Hepatocyte (in vitro differentiated cells): ENCODE data around the gene SLC25A10. TPM values are rescaled to one million over a fixed set of nuclear protein-coding genes. Genes with fewer than 3 reads are reported as not detected.

ENCODE experiments used
- DNase-seq: peaks from one replicate; pipeline ENCODE4 v3.0.0-alpha.2; 2016; ENCODE audit warnings: low spot score
- H2AFZ ChIP-seq: fragments of 200-600 bp; sonication (generic); 2 replicates; pipeline ENCODE4 v1.6.0; 2016; ENCODE audit warnings: antibody characterized with exemption, mild to moderate bottlenecking
- H3K27ac ChIP-seq: fragments of 200-600 bp; sonication (generic); 2 replicates; pipeline ENCODE4 v1.5.1; 2016; ENCODE audit warnings: mild to moderate bottlenecking
- H3K27me3 ChIP-seq: fragments of 200-600 bp; sonication (generic); 2 replicates; pipeline ENCODE4 v1.6.1; 2016
- H3K36me3 ChIP-seq: fragments of 200-600 bp; sonication (generic); replicated peaks from 2 replicates; pipeline ENCODE4 v1.5.1; 2016; ENCODE audit warnings: low read depth; ENCODE audit not compliant: insufficient read depth
- H3K4me1 ChIP-seq: fragments of 200-600 bp; sonication (generic); 2 replicates; pipeline ENCODE4 v1.5.1; 2016; ENCODE audit warnings: mild to moderate bottlenecking, moderate library complexity; ENCODE audit not compliant: insufficient read depth
- H3K4me2 ChIP-seq: fragments of 200-600 bp; sonication (generic); 2 replicates; pipeline ENCODE4 v1.6.0; 2016
- H3K4me3 ChIP-seq: fragments of 200-600 bp; sonication (generic); 2 replicates; pipeline ENCODE4 v1.5.1; 2016; ENCODE audit warnings: mild to moderate bottlenecking
- H3K79me2 ChIP-seq: fragments of 200-600 bp; sonication (generic); 2 replicates; pipeline ENCODE4 v1.6.0; 2017; ENCODE audit warnings: mild to moderate bottlenecking
- H3K9me2 ChIP-seq: fragments of 200-600 bp; sonication (generic); replicated peaks from 2 replicates; pipeline ENCODE4 v1.6.0; 2017; ENCODE audit warnings: mild to moderate bottlenecking; ENCODE audit not compliant: insufficient read depth
- H3K9me3 ChIP-seq: fragments of 200-600 bp; sonication (generic); 2 replicates; pipeline ENCODE4 v1.5.1; 2016; ENCODE audit warnings: low read depth, mild to moderate bottlenecking
- H4K20me1 ChIP-seq: fragments of 200-600 bp; sonication (generic); 2 replicates; pipeline ENCODE4 v1.6.0; 2016; ENCODE audit warnings: mild to moderate bottlenecking; ENCODE audit not compliant: insufficient read depth, poor library complexity, severe bottlenecking
- EZH2 ChIP-seq: fragments of 200-600 bp; sonication (generic); IDR thresholded peaks from 2 replicates; pipeline ENCODE4 v1.6.1; 2016; ENCODE audit warnings: antibody characterized with exemption, mild to moderate bottlenecking, borderline replicate concordance
- EZH2phosphoT487 ChIP-seq: fragments of 200-600 bp; sonication (generic); IDR thresholded peaks from one replicate; pipeline ENCODE4 v1.6.1; 2018; ENCODE audit warnings: antibody characterized with exemption, mild to moderate bottlenecking, low read depth, moderate library complexity; ENCODE audit not compliant: unreplicated experiment, severe bottlenecking
- WGBS: methylation state at CpG from one replicate; pipeline ENCODE4 v1.1.6; 2016; ENCODE audit warnings: low lambda C conversion rate; ENCODE audit errors: missing lambda C conversion rate; 5-methylcytosine and 5-hydroxymethylcytosine counted together
- microRNA-seq: library from miRNA; unstranded; fragments of <30 nt; microRNA quantifications from one replicate; pipeline ENCODE4, GENCODE V29; 2017
- polyA plus RNA-seq: library from polyadenylated mRNA; unstranded; fragments of >200 nt; fragmentation: Nextera tagmentation; extraction: Ambion mirVana; gene quantifications from 2 replicates; pipeline ENCODE4 v1.2.1, GENCODE V29; 2016
- small RNA-seq: library from RNA; depleted of rRNA; stranded (forward); fragments of <200 nt; gene quantifications from one replicate; pipeline ENCODE3, GENCODE V24; 2014
- total RNA-seq: library from RNA; depleted of rRNA; stranded (reverse); fragments of >200 nt; gene quantifications from 2 replicates; pipeline ENCODE4 v1.2.3, GENCODE V29; 2014
- TF ChIP-seq, protein P1 (sequence below): fragments of 200-600 bp; sonication (generic); IDR thresholded peaks from 2 replicates; pipeline ENCODE4 v1.5.1; 2016; ENCODE audit warnings: antibody characterized with exemption, mild to moderate bottlenecking; ENCODE audit not compliant: poor library complexity

The SLC25A10 gene
- total and polyA plus RNA-seq, 2 experiments from 2014 or later, result 31.3 to 53.2 TPM

DNA sequence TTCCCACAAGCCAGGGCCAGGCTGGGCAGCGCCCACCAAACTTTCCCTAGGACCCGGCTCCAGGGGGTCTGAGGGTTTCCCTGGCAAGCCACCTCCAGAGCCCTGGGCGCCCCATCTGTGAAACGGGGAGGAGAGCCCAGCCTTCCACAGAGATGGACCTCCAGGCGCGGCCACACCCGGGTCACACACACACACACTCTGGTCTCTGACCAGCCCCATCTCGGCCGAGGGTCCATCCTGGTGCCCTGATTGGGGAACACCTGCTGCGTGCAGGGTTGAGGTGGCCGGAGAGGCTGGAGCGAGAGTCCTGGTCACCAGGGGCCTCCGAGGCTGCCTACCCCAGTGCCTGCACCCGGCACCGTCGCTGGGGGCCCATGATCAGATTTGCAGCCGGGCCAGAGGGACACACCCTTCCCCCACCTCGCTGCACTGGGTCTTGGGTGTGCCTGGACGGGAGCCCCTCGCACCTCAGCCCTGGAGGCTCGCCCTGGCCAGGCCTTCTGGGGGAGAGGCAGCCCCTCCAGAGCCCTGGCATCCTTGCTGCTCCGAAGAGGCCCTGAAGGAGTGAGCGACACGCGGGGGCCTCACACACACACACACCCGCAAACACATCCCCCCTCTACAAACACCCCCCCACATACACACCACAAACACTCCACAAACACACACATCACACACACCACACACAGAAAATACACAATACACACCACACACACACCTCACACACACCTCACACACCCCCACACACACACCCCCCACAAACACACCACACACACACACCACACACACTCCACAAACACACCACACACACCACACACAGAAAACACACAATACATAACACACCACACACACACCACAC is 29.7 kb downstream of the SLC25A10 start:
- Histone ChIP-seq H3K4me3 (no peak overlapping the region), H4K20me1 (no peaks in the 10 kb centered on the region), H2AFZ (no peak overlapping the region), H3K4me2 (no peak overlapping the region), H3K9me3 (no peaks in the 10 kb centered on the region), H3K9me2 (no peaks in the 10 kb centered on the region), H3K36me3 (no peaks in the 10 kb centered on the region), H3K79me2 (no peaks in the 10 kb centered on the region), H3K4me1 (no peaks in the 10 kb centered on the region), H3K27me3 (no peaks in the 10 kb centered on the region), H3K27ac (no peak overlapping the region)
- TF ChIP-seq, protein P1, sequence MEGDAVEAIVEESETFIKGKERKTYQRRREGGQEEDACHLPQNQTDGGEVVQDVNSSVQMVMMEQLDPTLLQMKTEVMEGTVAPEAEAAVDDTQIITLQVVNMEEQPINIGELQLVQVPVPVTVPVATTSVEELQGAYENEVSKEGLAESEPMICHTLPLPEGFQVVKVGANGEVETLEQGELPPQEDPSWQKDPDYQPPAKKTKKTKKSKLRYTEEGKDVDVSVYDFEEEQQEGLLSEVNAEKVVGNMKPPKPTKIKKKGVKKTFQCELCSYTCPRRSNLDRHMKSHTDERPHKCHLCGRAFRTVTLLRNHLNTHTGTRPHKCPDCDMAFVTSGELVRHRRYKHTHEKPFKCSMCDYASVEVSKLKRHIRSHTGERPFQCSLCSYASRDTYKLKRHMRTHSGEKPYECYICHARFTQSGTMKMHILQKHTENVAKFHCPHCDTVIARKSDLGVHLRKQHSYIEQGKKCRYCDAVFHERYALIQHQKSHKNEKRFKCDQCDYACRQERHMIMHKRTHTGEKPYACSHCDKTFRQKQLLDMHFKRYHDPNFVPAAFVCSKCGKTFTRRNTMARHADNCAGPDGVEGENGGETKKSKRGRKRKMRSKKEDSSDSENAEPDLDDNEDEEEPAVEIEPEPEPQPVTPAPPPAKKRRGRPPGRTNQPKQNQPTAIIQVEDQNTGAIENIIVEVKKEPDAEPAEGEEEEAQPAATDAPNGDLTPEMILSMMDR, result no peak
- no peak for TF ChIP-seq EZH2phosphoT487
- no peak for TF ChIP-seq EZH2
- no peak for DNase-seq
- 78% methylated on average over 23 of the region's 26 CpGs for WGBS

Small RNAs within 50 kb of the gene (microRNA-seq; reads per million reads assigned to microRNA genes)
- gene MIR6786, result not detected

Small RNAs within 50 kb of the gene (small RNA-seq; reads per million reads assigned to genes)
- gene MIR6786, result 0.16 reads per million

Other genes starting within 250 kb of the SLC25A10 start
- gene ACTG1, start 199.5 kb upstream of the SLC25A10 start, total RNA-seq, result 3,207 and 3,298 TPM in 2 replicates
- gene ACTG1, start 199.5 kb upstream of the SLC25A10 start, polyA plus RNA-seq, result 2,719 and 2,832 TPM in 2 replicates
- gene FSCN2, start 183.9 kb upstream of the SLC25A10 start, total RNA-seq, result 1.8 and 3.7 TPM in 2 replicates
- 0.29 and 0.40 TPM in 2 replicates for gene FSCN2, start 183.9 kb upstream of the SLC25A10 start, polyA plus RNA-seq
- 18.3 and 20.9 TPM in 2 replicates for gene FAAP100, start 159.9 kb upstream of the SLC25A10 start, total RNA-seq
- gene FAAP100, start 159.9 kb upstream of the SLC25A10 start, polyA plus RNA-seq, result 30.7 and 34.4 TPM in 2 replicates
- 48.2 and 54.6 TPM in 2 replicates for gene NPLOC4, start 75.2 kb upstream of the SLC25A10 start, total RNA-seq
- gene NPLOC4, start 75.2 kb upstream of the SLC25A10 start, polyA plus RNA-seq, result 53.7 and 56.1 TPM in 2 replicates
- 1.4 and 3.5 TPM in 2 replicates for gene TSPAN10, start 75.1 kb upstream of the SLC25A10 start, total RNA-seq
- 12.0 and 15.2 TPM in 2 replicates for gene TSPAN10, start 75.1 kb upstream of the SLC25A10 start, polyA plus RNA-seq
- 0.87 and 2.1 TPM in 2 replicates for gene PDE6G, start 55.7 kb upstream of the SLC25A10 start, total RNA-seq
- gene PDE6G, start 55.7 kb upstream of the SLC25A10 start, polyA plus RNA-seq, result 0.37 and 0.83 TPM in 2 replicates
- 22.3 and 37.8 TPM in 2 replicates for gene OXLD1, start 45.7 kb upstream of the SLC25A10 start, total RNA-seq
- 39.8 and 55.2 TPM in 2 replicates for gene OXLD1, start 45.7 kb upstream of the SLC25A10 start, polyA plus RNA-seq
- gene CCDC137, start 45.5 kb upstream of the SLC25A10 start, total RNA-seq, result 8.3 and 9.1 TPM in 2 replicates
- 20.5 and 23.0 TPM in 2 replicates for gene CCDC137, start 45.5 kb upstream of the SLC25A10 start, polyA plus RNA-seq
- 34.2 and 38.8 TPM in 2 replicates for gene ARL16, start 28.5 kb upstream of the SLC25A10 start, total RNA-seq
- 64.6 and 70.6 TPM in 2 replicates for gene ARL16, start 28.5 kb upstream of the SLC25A10 start, polyA plus RNA-seq
- 47.3 and 59.2 TPM in 2 replicates for gene HGS, start 28.3 kb upstream of the SLC25A10 start, total RNA-seq
- 128 and 142 TPM in 2 replicates for gene HGS, start 28.3 kb upstream of the SLC25A10 start, polyA plus RNA-seq
- 24.5 and 37.0 TPM in 2 replicates for gene MRPL12, start 8.9 kb upstream of the SLC25A10 start, total RNA-seq
- gene MRPL12, start 8.9 kb upstream of the SLC25A10 start, polyA plus RNA-seq, result 94.6 and 96.1 TPM in 2 replicates
- 2.4 and 2.9 TPM in 2 replicates for gene GCGR, start 91.9 kb downstream of the SLC25A10 start, total RNA-seq
- 2.5 and 3.8 TPM in 2 replicates for gene GCGR, start 91.9 kb downstream of the SLC25A10 start, polyA plus RNA-seq
- 63.3 and 66.1 TPM in 2 replicates for gene MCRIP1, start 121.0 kb downstream of the SLC25A10 start, total RNA-seq
- gene MCRIP1, start 121.0 kb downstream of the SLC25A10 start, polyA plus RNA-seq, result 118 and 138 TPM in 2 replicates
- not detected in 2 replicates for gene PPP1R27, start 122.8 kb downstream of the SLC25A10 start, total RNA-seq
- 0.56 and 0.72 TPM in 2 replicates for gene PPP1R27, start 122.8 kb downstream of the SLC25A10 start, polyA plus RNA-seq
- gene P4HB, start 148.3 kb downstream of the SLC25A10 start, total RNA-seq, result 1,163 and 1,316 TPM in 2 replicates
- gene P4HB, start 148.3 kb downstream of the SLC25A10 start, polyA plus RNA-seq, result 1,233 and 1,240 TPM in 2 replicates
- gene ARHGDIA, start 159.1 kb downstream of the SLC25A10 start, total RNA-seq, result 57.0 and 80.7 TPM in 2 replicates
- gene ARHGDIA, start 159.1 kb downstream of the SLC25A10 start, polyA plus RNA-seq, result 295 and 311 TPM in 2 replicates
- gene ALYREF, start 179.3 kb downstream of the SLC25A10 start, total RNA-seq, result 50.9 and 55.3 TPM in 2 replicates
- 96.4 and 106 TPM in 2 replicates for gene ALYREF, start 179.3 kb downstream of the SLC25A10 start, polyA plus RNA-seq
- 129 and 155 TPM in 2 replicates for gene ANAPC11, start 179.4 kb downstream of the SLC25A10 start, total RNA-seq
- 307 and 345 TPM in 2 replicates for gene ANAPC11, start 179.4 kb downstream of the SLC25A10 start, polyA plus RNA-seq
- 0.47 and 2.6 TPM in 2 replicates for gene NPB, start 190.0 kb downstream of the SLC25A10 start, total RNA-seq
- gene NPB, start 190.0 kb downstream of the SLC25A10 start, polyA plus RNA-seq, result 2.2 and 3.2 TPM in 2 replicates
- 81.1 and 84.7 TPM in 2 replicates for gene PCYT2, start 199.1 kb downstream of the SLC25A10 start, total RNA-seq
- 124 and 126 TPM in 2 replicates for gene PCYT2, start 199.1 kb downstream of the SLC25A10 start, polyA plus RNA-seq
- 16.5 and 18.6 TPM in 2 replicates for gene SIRT7, start 205.9 kb downstream of the SLC25A10 start, total RNA-seq
- 35.2 and 36.0 TPM in 2 replicates for gene SIRT7, start 205.9 kb downstream of the SLC25A10 start, polyA plus RNA-seq
- gene MAFG, start 215.5 kb downstream of the SLC25A10 start, total RNA-seq, result 18.1 and 21.3 TPM in 2 replicates
- gene MAFG, start 215.5 kb downstream of the SLC25A10 start, polyA plus RNA-seq, result 28.5 and 37.4 TPM in 2 replicates
- 109 and 113 TPM in 2 replicates for gene PYCR1, start 225.0 kb downstream of the SLC25A10 start, total RNA-seq
- 149 and 162 TPM in 2 replicates for gene PYCR1, start 225.0 kb downstream of the SLC25A10 start, polyA plus RNA-seq
- not detected in 2 replicates for gene MYADML2, start 234.9 kb downstream of the SLC25A10 start, total RNA-seq
- gene MYADML2, start 234.9 kb downstream of the SLC25A10 start, polyA plus RNA-seq, result 0.06 TPM in 2 replicates
- 1.0 and 1.8 TPM in 2 replicates for gene NOTUM, start 248.9 kb downstream of the SLC25A10 start, total RNA-seq
- gene NOTUM, start 248.9 kb downstream of the SLC25A10 start, polyA plus RNA-seq, result 1.2 and 4.7 TPM in 2 replicates